T-helper 17 cell (primary cell): ENCODE results near the gene AREG. TPM values are rescaled to one million over a fixed set of nuclear protein-coding genes. Genes with fewer than 3 reads are reported as not detected.

Experiments used
- ATAC-seq: fragments of 150-1000 bp; cut with Tn5 transposase; 2 replicates; pipeline ENCODE4 v1.10.0; 2021; ENCODE audit warnings: mild to moderate bottlenecking, moderate library complexity
- DNase-seq, 3 donors: peaks; one replicate each; pipeline versions ENCODE4 v3.0.0 to v3.0.0-alpha.2; 2020 to 2021
- H3K9me3 ChIP-seq: one replicate; pipeline ENCODE4 v1.7.0; 2013; ENCODE audit warnings: low read length, mild to moderate bottlenecking; ENCODE audit not compliant: control insufficient read depth, poor library complexity, severe bottlenecking
- H3K27ac Mint-ChIP-seq: one replicate; pipeline ENCODE4 v1.8.0; 2022; ENCODE audit warnings: mild to moderate bottlenecking, moderate library complexity, mixed read lengths
- H3K27me3 Mint-ChIP-seq: one replicate; pipeline ENCODE4 v1.8.0; 2022; ENCODE audit warnings: mixed read lengths
- H3K36me3 Mint-ChIP-seq: one replicate; pipeline ENCODE4 v1.8.0; 2022; ENCODE audit warnings: low read depth, mixed read lengths
- H3K4me1 Mint-ChIP-seq: one replicate; pipeline ENCODE4 v1.8.0; 2022; ENCODE audit warnings: mild to moderate bottlenecking, mixed read lengths
- H3K4me3 Mint-ChIP-seq: one replicate; pipeline ENCODE4 v1.8.0; 2022; ENCODE audit warnings: mild to moderate bottlenecking, moderate library complexity, mixed read lengths
- total RNA-seq, 4 donors: library from RNA in 2 of 4; stranded (reverse) in 2 of 4; gene quantifications; one replicate each; pipeline ENCODE4 v1.2.3 and lab custom pipeline; 2022 to 2026

The AREG gene
- total RNA-seq, 2 donors from 2014 or later, result 15.0 to 17.3 TPM

GRCh38 chr4:74456056-74456744 is 11.3 kb downstream of the AREG start:
- peaks cover 14% of the 10 kb centered on the region for H3K27me3 Mint-ChIP-seq
- no peak overlapping the region for H3K4me3 Mint-ChIP-seq
- no peak for DNase-seq
- H3K9me3 ChIP-seq, result no peaks in the 10 kb centered on the region
- peaks cover 6% of the 10 kb centered on the region for H3K36me3 Mint-ChIP-seq
- H3K27ac Mint-ChIP-seq, result no peak overlapping the region
- no peaks in the 10 kb centered on the region for H3K4me1 Mint-ChIP-seq
- no peak for ATAC-seq

GRCh38 chr4:74456849-74457395 is 12.0 kb downstream of the AREG start:
- DNase-seq (no peak), ATAC-seq (no peak)
- Mint-ChIP-seq H3K27me3 (peaks cover 14% of the 10 kb centered on the region), H3K4me1 (no peaks in the 10 kb centered on the region), H3K36me3 (peaks cover 6% of the 10 kb centered on the region), H3K27ac (no peak overlapping the region), H3K4me3 (no peak overlapping the region)
- no peaks in the 10 kb centered on the region for H3K9me3 ChIP-seq

- Mint-ChIP-seq H3K27ac (no peak overlapping the region), H3K4me3 (no peak overlapping the region), H3K4me1 (no peaks in the 10 kb centered on the region), H3K36me3 (no peaks in the 10 kb centered on the region), H3K27me3 (peaks cover 9% of the 10 kb centered on the region)
- no peaks in the 10 kb centered on the region for H3K9me3 ChIP-seq
- ATAC-seq (no peak), DNase-seq (no peak)
These were observed 15.9 kb downstream of the AREG start for GRCh38 chr4:74460833-74461232.

- no peaks in the 10 kb centered on the region for H3K4me1 Mint-ChIP-seq
- H3K4me3 Mint-ChIP-seq, result no peak overlapping the region
- ATAC-seq (no peak), DNase-seq (no peak)
- no peak overlapping the region for H3K27ac Mint-ChIP-seq
- H3K27me3 Mint-ChIP-seq, result no peaks in the 10 kb centered on the region
- H3K36me3 Mint-ChIP-seq, result no peaks in the 10 kb centered on the region
- no peaks in the 10 kb centered on the region for H3K9me3 ChIP-seq
These were observed 18.2 kb downstream of the AREG start for GRCh38 chr4:74463123-74463522.

- Mint-ChIP-seq H3K4me3 (no peak overlapping the region), H3K36me3 (no peaks in the 10 kb centered on the region), H3K27ac (no peak overlapping the region), H3K27me3 (no peaks in the 10 kb centered on the region), H3K4me1 (no peaks in the 10 kb centered on the region)
- no peaks in the 10 kb centered on the region for H3K9me3 ChIP-seq
- DNase-seq (no peak), ATAC-seq (no peak)
These were observed 19.4 kb downstream of the AREG start for GRCh38 chr4:74464291-74464690.

GRCh38 chr4:74466242-74466641 is 21.3 kb downstream of the AREG start:
- H3K27ac Mint-ChIP-seq, result no peak overlapping the region
- DNase-seq (no peak), ATAC-seq (no peak)

DNA sequence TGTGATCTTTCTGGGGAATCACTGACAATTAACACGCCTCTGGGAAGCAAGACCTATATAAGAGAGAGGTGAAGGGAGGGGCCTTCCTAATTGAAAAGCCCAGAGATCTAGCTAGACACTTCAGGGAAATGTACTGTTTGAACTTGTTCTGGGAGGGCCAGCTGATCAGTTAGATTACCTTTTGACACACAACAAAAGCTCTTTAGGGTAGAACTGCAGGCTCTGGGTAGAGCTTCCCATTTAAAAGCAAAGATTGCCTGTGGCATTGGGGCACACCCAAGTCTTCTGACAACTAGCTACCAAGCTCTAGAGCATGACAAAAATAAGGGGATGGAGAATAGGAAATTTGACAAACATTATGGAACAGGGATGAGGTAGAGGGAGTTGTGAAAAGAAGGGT is 26.3 kb downstream of the AREG start:
- H3K27me3 Mint-ChIP-seq, result peaks cover 27% of the 10 kb centered on the region
- H3K4me3 Mint-ChIP-seq, result no peak overlapping the region
- H3K4me1 Mint-ChIP-seq, result no peaks in the 10 kb centered on the region
- no peaks in the 10 kb centered on the region for H3K9me3 ChIP-seq
- DNase-seq (no peak), ATAC-seq (no peak)
- peaks cover 2% of the 10 kb centered on the region for H3K36me3 Mint-ChIP-seq
- no peak overlapping the region for H3K27ac Mint-ChIP-seq

More at GRCh38 chr4:74466242-74466641, 21.3 kb downstream of the AREG start:
- no peaks in the 10 kb centered on the region for H3K9me3 ChIP-seq
- Mint-ChIP-seq H3K4me3 (no peak overlapping the region), H3K4me1 (no peaks in the 10 kb centered on the region), H3K27me3 (peaks cover 2% of the 10 kb centered on the region), H3K36me3 (no peaks in the 10 kb centered on the region)

GRCh38 chr4:74473155-74473811 is 28.3 kb downstream of the AREG start:
- peaks cover 2% of the 10 kb centered on the region for H3K36me3 Mint-ChIP-seq
- H3K27ac Mint-ChIP-seq, result no peak overlapping the region
- H3K4me3 Mint-ChIP-seq, result no peak overlapping the region
- H3K4me1 Mint-ChIP-seq, result no peaks in the 10 kb centered on the region
- DNase-seq, result no peak
- peaks cover 27% of the 10 kb centered on the region for H3K27me3 Mint-ChIP-seq
- no peaks in the 10 kb centered on the region for H3K9me3 ChIP-seq
- no peak for ATAC-seq

DNA sequence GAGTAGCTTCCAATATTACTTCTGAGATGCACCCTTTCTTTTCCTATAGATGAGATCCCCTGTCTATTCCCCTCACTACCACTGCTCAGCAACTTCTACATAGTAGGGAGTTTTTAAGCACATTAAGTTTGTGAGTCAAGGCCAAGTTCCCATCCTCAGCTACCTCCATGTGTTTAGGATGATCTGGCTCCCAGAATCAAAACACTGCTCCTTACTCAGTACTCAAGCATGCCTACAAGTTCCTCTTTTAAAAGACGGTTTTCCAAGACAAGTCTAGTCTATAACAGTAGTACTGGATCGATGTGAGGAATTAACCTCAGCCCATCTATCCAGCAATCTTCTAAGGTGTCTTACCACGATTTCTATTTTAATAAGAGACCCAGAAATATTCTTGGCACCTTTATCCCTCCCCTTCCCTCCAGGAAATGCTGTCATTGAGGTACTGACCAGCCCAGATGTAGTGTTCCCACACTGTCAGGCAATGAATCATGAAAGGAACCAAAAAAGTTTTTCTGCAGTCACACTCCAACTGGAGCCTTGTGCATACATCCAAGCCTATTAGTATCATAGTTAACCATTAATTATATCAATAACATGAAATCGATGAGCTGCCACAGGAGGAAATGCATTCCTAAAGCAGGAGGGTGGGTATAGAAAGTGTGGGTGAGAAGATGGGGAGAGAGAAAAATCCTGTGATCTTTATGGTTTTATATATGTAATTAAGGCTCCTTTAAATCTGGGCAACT is 29.6 kb downstream of the AREG start:
- Mint-ChIP-seq H3K4me3 (no peak overlapping the region), H3K4me1 (no peaks in the 10 kb centered on the region), H3K27me3 (peaks cover 29% of the 10 kb centered on the region), H3K36me3 (peaks cover 2% of the 10 kb centered on the region), H3K27ac (no peak overlapping the region)
- ATAC-seq (no peak), DNase-seq (no peak)
- H3K9me3 ChIP-seq, result no peaks in the 10 kb centered on the region

DNA sequence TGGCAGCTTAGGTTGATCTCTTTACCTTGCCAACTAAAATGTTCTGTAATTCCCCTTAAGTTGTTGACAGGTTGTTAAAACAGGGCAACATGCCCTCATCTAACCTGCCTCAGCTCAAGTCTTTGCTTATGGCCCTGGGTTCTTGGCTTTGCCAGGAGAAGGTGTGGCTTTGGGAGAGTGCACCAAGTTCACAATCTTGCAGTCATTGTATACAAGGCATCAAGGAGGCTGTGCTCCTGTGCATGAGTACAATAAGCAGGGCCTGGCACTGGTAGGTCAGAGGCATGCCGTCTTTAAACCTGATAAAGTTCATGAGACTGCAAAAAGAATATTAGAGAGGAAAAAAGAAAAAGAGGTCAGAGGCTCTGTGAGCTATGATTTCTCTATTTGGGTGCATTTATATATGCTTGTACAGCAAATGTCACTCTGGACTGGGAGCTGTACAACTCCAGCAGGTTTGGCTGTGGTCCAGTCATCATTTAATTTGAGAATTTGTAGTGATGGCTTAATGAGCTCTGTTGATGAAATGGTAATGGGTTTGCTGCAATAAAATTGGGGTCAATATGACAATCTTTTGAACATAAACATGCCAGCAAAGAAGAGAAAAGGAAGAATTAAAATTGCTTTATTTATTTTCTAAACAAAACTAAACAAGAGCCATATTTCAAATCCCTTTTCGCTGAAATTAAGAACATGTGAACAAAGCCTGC is 30.3 kb downstream of the AREG start:
- Mint-ChIP-seq H3K27ac (no peak overlapping the region), H3K36me3 (peaks cover 2% of the 10 kb centered on the region), H3K27me3 (peaks cover 36% of the 10 kb centered on the region), H3K4me1 (no peaks in the 10 kb centered on the region), H3K4me3 (no peak overlapping the region)
- no peaks in the 10 kb centered on the region for H3K9me3 ChIP-seq
- no peak for ATAC-seq
- DNase-seq, result no peak

GRCh38 chr4:74475946-74476345 is 31.0 kb downstream of the AREG start:
- H3K27me3 Mint-ChIP-seq, result peaks cover 39% of the 10 kb centered on the region
- no peaks in the 10 kb centered on the region for H3K4me1 Mint-ChIP-seq
- H3K27ac Mint-ChIP-seq, result no peak overlapping the region
- no peak for DNase-seq
- no peaks in the 10 kb centered on the region for H3K9me3 ChIP-seq
- H3K36me3 Mint-ChIP-seq, result peaks cover 2% of the 10 kb centered on the region
- H3K4me3 Mint-ChIP-seq, result no peak overlapping the region
- ATAC-seq, result no peak

GRCh38 chr4:74479009-74479408 is 34.1 kb downstream of the AREG start:
- no peak for ATAC-seq
- H3K4me1 Mint-ChIP-seq, result no peaks in the 10 kb centered on the region
- H3K36me3 Mint-ChIP-seq, result no peaks in the 10 kb centered on the region
- no peaks in the 10 kb centered on the region for H3K9me3 ChIP-seq
- peaks cover 47% of the 10 kb centered on the region for H3K27me3 Mint-ChIP-seq
- no peak for DNase-seq
- no peak overlapping the region for H3K4me3 Mint-ChIP-seq
- H3K27ac Mint-ChIP-seq, result no peak overlapping the region

GRCh38 chr4:74480267-74480666 is 35.3 kb downstream of the AREG start:
- Mint-ChIP-seq H3K27ac (no peak overlapping the region), H3K27me3 (peaks cover 39% of the 10 kb centered on the region)
- ATAC-seq, result no peak

More at GRCh38 chr4:74480267-74480666, 35.3 kb downstream of the AREG start:
- Mint-ChIP-seq H3K4me3 (no peak overlapping the region), H3K4me1 (no peaks in the 10 kb centered on the region), H3K36me3 (no peaks in the 10 kb centered on the region)
- no peak for DNase-seq
- no peaks in the 10 kb centered on the region for H3K9me3 ChIP-seq
